Measurements from ENCODE around the gene GDPD5.

The GDPD5 gene

GRCh38 chr11:75525433-75526191, at the start of gene GDPD5:
GDPD5 (minus strand) TSS chr11:75525941; CDS start chr11:75477735, 48,206 bp downstream.
- DNase-seq, result peak; percentile 42

DNA sequence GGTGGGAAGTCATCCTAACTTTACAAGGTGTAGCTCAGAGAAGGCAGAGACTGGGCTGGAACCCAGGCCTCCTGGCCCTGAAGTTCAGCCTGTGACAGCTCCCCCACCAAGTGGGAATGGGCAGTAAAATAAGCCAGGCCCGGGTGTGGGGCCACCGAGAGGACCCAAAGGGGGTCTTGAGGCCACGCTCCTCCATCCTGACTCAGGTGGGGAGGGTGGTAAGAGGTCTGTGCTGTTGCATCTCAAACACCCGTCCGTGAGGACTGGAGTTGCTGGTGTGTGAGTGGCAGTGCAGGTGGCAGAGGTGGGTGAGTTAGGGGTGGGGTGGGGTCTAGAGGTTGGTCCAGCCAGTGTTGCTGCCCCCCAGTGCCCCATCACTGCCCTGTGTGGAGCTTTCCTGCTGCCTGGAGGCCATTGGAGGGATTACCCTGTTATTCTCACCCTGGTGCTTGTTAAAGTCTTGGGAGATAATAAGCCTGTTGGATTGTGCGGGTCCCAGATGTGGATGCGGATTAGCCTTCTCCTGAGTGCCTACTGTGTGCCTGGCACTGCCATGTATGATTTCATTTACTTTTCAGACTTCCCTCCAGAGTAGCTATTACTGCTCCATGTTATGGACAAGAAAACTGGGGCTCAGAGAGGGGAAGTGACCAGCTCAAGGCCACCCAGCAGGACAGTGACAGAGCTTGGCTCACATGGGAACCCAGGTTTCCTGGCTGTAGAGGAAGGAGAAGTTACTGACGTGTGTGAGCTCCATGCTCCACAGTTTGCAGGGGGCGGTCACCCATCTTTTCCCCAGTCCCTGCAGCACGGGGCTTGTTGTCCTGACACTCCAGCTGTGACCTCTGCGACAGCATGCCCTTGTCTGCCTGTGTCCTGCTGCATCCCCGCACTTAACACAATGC, 49.2 kb upstream of the GDPD5 start:
- no peak for DNase-seq

GRCh38 chr11:75572744-75573143, 47.0 kb upstream of the GDPD5 start:
- no peak for DNase-seq

- DNase-seq, result no peak
Measured at GRCh38 chr11:75571625-75572024, 45.9 kb upstream of the GDPD5 start.

- DNase-seq, result no peak
Measured at GRCh38 chr11:75570559-75571139, 44.9 kb upstream of the GDPD5 start.

GRCh38 chr11:75568616-75569219, 43.0 kb upstream of the GDPD5 start:
- DNase-seq, result no peak

- DNase-seq, result no peak
Measured at GRCh38 chr11:75567971-75568370, 42.2 kb upstream of the GDPD5 start.

- DNase-seq, result no peak
Measured at GRCh38 chr11:75566763-75567279, 41.1 kb upstream of the GDPD5 start.

DNA sequence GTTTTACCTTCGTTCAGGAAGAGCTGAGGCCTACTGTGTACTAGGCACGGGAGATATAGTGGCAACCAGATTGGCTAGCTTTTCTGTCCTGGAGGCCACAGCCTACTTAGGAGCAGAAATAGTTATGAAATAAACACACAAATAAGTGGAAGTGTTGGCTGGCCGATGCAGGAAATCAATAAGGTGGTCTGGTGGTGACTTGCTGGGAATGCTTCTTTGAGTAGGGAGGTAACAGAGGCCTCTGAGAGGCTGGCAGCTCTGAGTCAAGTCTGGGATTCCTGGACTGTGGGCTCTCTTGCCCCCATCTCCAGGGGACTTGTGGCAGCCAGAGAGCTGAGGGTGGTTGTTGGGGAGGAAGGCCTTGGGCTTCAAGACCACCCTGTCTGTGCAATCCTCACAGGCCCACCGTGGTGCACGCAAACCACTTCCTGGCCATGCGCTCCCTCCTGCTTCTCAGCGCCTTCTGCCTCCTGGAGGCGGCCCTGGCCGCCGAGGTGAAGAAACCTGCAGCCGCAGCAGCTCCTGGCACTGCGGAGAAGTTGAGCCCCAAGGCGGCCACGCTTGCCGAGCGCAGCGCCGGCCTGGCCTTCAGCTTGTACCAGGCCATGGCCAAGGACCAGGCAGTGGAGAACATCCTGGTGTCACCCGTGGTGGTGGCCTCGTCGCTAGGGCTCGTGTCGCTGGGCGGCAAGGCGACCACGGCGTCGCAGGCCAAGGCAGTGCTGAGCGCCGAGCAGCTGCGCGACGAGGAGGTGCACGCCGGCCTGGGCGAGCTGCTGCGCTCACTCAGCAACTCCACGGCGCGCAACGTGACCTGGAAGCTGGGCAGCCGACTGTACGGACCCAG, 40.4 kb upstream of the GDPD5 start:
- DNase-seq, result no peak

- DNase-seq, result no peak
Measured at GRCh38 chr11:75565221-75565814, 39.6 kb upstream of the GDPD5 start.

GRCh38 chr11:75563978-75564552, 38.3 kb upstream of the GDPD5 start:
- no peak for DNase-seq

DNA sequence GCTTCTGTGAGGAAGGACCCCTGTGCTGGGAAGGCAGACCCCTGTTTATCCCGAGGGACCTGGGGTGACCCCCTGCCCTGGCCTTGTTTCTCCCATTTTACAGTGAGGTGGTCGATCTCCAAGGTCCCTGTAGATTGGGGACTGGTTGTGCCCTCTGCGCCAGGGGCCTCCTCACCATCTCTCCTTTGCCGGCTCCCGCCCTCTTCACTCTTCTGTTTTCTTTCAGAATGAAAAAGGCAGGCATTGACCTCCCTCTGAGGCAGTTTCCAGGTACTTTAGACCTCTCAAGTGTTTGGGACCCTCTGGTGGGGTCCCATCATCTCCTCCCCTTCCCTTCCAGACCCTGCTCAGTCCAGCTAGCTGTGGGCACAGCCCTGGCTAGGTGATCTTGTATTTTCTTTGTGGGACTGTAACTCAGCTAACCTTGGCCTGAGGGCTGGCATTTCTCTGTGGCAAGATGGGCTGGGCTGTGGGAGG, 37.8 kb upstream of the GDPD5 start:
- no peak for DNase-seq

DNA sequence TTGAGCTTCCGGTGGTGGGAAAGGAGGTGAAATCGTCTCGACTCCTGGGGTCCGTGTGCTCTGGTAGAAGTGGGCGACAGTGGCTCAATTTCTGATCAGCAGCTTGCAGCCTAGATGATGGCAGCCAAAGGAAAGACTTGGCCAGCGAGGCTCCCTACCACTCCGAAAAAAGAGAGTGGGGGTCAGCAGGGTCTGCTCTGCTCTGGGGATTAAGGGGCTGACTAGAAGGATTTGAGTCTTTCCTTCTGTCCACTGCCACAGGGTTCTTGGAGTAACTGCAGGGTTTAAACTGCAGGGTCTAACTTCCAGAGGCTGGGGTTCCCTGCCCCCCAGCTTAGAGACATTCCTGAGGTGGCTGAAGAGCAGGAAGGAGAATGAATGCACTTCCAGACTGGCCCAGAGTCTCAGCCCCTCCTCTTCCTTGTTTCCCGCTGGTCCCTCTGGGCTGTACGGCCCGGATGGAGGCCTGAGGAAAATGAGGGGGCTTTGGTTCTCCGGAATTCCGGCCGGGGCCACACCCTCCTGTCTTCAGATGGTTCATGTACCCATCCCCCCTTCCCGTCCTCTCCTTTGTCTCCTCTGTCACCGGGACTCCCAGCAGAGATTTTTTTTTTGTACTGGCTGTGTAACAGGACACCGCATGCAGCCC, 37.2 kb upstream of the GDPD5 start:
- no peak for DNase-seq

GRCh38 chr11:75562048-75562835, 36.5 kb upstream of the GDPD5 start, which contains the start of gene SERPINH1:
SERPINH1 (plus strand) TSS chr11:75562253; CDS start chr11:75566350, 4,097 bp downstream.
- DNase-seq, result peak; percentile 2

DNA sequence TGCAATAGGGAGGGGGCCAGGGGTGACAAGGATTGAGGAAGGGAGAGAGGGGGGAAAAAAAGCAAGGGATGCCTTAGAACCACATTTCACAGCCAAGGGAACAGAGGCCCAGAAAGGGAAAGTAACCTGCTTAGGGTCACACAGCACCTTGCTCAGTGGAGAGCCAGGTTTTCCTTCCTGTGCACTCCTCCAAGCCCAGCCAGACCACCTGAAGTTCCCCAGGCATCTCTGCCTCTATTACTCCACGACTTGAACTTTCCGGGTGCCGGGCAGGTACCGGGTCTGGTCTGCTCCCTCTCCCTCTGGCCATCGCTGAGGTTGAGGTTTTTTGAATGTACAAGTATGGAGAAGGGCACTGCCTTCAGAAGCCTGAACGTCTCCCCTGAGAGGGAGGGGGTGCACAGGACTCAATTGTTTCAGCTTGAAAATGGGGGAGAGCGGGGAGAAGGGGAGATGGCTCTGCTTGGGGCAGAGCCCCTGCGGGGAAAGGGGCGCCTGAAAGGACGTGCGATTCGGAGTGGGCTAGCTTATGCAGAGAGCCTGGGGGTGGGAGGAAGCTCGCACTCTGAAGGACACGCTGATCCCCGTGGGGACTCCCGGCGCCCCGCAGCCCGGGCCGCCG, 35.8 kb upstream of the GDPD5 start:
- DNase-seq, result no peak

- no peak for DNase-seq
Measured at GRCh38 chr11:75560644-75561043, 34.9 kb upstream of the GDPD5 start.

DNA sequence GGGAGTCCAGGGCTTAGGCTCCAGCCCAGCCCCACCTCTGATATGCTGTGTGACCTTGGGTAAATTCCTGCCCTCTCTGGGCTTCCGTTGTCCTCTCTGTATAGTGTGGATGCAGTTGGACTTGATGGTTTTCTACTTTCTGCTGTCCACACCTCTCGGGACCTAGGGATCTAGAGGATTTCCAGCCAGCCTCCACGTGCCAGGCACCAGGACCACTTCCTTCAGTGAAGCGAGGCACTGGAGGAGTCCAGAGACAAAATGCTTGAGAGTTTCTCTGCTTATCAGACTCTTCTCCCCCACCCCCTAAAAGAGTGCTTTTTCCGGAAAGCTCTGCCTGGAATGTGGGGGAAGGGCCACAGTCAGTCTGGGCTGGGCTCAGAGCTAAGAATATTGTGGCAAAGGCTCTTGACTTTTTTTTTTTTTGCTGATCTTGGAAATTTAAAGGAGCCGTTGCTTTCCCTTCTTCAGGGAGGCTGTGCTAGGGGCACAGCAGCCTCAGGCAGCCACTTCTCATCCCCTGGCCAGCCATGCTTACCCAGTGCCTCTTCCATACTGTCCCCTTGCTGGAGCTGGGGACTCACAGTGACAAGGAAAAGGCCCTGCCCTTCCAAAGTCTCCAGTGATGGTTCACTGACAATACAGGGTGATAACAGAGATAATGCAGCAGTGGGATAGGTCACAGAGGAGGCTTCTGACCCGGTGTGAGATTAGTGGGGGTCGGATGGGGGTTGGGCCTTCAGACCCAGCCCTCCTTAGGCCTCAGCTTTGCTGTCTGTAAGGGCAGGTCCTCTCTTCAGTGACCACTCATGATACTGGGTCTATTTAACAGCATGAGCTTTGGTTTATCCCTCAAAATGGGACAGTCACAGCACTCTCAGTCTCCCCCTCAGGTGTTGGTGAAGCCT, 33.5 kb upstream of the GDPD5 start:
- no peak for DNase-seq
